Hematopoietic multipotent progenitor cell treated with erythropoietin and hydrocortisone succinate and interleukin-3 and kit ligand, for 15 days (in vitro differentiated cells): ENCODE data around the gene SMARCA5.
A peak's percentile ranks its signal among the peaks of the same experiment; 100 is the strongest.

Source experiments
- DNase-seq: peaks from one replicate; pipeline ENCODE4 v3.0.0-alpha.2; 2015; ENCODE audit warnings: low spot score

SMARCA5 gene

DNA sequence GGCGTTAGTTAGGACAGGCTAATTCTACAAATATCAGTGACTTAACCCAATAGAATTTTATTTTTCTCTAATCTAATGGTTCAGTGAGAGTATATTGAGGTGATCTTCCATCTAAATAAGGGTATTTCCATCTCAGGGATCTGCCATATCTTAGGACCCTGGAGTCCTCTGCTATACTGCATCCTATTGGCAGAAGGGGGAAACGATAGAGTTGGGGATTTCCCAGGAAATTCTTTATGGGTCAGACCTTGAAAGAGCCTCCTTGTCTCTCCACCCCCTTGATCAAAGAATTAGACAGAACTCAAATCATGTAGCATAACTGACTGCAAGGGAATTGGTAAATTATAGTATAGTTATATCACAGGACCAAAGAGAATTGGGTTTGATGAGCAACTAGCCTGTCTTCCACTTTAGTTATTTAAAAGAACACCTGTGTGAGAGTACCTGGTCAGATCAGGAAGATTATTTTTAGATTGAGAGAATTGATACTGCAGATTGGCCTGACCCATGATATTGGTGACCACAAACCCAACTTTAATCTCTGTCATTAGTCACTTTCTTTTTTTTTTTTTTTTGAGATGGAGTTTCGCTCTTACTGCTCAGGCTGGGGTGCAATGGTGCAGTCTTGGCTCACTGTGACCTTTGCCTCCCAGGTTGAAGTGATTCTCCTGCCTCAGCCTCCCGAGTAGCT lies 25.6 kb downstream of the SMARCA5 start:
- DNase-seq = no peak

DNA sequence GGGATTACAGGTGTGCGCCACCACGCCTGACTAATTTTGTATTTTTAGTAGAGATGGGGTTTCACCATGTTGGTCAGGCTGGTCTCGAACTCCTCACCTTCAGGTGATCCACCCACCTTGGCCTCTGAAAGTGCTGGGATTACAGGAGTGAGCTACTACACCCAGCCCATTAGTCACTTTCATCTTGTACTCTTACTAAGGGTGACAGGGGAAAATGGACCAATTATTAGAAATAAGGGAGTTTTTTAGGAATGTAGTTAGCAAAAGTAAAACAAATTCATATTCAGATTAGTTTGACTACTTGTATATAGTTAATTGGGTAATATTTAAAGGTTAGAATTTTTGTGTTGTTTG lies 26.1 kb downstream of the SMARCA5 start:
- DNase-seq = no peak

DNA sequence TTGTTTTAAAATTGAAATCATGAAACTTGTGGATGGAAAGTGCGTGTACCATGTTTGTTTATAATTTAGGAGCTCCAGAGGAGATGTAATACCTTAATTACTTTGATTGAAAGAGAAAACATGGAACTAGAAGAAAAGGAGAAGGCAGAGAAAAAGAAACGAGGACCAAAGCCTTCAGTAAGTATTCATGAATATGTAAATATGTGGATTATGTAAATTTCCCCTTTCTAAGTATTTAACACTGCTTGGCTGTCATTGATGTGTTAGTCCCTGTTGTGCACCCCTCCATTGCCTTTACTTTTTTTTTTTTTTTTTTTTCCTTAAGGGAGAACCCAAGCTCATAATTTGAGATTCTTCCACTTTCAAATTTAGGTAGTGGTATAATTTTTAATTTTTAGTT lies 36.4 kb downstream of the SMARCA5 start:
- no peak for DNase-seq

DNA sequence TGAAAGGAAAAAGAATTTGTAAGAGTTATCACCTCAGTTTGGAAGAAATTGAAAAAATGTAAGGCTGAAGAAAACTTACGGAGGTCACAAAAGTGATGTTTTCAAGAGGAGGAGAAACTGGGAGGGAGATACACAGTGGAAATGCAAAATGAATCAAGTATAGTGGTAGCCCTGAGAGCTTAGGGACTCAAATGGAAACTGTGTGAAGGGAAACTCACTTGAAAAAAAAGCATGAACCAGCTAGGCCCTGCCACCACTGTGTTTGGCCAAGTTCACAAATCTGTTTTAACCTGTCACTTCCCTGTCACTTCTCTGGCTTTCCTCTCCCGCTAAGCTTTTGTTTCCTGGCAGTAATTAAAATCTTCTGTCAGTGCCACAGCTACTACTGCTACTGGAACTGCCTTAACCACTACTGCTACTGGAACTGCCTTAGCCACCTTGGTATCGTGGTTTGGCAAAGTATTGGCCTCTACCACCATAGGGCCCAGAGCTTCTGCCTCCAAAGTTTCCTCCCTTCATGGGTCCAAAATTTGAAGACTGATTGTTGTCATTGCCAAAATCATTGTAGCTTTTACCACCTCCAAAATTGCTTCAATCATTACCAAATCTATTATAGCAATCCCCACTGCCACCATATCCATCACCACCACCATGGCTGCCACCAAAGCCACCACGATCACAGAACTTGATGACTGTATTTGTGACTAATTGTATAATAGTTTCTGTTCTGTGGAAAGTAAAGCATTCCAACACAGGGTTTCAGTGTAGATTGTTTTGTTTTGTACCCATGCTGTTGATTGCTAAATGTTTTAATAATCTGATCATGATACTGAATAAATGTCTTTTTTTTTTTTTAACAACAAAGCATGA lies 41.5 kb downstream of the SMARCA5 start:
- DNase-seq = no peak

DNA sequence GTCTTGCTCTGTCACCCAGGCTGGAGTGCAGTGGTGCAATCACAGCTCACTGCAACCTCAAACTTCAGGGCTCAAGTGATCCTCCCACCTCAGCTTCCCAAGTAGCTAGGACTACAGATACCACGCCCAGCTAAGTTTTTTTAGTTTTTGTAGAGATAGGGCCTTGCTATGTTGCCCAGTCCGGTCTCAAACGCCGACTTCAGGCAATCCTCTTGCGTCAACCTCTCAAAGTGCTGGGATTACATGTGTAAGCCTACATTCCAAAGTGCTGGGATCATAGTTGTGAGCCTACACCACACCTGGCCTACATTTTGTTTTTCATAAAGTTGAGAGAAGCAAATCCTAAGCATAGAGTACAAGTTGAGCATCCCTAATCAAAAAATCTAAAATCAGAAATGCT lies 42.2 kb downstream of the SMARCA5 start:
- DNase-seq = no peak

DNA sequence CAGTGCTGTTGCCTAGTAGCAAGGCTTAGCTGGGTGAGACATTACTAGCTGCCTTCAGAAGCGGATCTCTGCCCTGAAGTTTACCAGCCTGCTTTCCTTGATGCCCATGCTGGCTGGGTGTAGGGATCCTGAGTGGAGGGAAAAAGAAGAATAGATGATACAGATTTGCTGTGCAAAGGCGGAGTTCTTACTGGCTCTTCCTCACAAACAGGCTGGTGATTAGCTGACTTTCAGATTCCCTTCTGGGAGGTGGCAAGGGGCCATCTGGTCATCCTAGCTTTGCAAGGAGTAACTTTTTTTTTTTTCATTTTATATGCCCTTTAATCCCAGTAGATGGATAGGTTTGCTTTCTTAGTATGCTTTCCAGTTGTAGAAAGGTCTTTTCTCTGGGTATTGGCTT lies 44.8 kb downstream of the SMARCA5 start:
- no peak for DNase-seq

DNA sequence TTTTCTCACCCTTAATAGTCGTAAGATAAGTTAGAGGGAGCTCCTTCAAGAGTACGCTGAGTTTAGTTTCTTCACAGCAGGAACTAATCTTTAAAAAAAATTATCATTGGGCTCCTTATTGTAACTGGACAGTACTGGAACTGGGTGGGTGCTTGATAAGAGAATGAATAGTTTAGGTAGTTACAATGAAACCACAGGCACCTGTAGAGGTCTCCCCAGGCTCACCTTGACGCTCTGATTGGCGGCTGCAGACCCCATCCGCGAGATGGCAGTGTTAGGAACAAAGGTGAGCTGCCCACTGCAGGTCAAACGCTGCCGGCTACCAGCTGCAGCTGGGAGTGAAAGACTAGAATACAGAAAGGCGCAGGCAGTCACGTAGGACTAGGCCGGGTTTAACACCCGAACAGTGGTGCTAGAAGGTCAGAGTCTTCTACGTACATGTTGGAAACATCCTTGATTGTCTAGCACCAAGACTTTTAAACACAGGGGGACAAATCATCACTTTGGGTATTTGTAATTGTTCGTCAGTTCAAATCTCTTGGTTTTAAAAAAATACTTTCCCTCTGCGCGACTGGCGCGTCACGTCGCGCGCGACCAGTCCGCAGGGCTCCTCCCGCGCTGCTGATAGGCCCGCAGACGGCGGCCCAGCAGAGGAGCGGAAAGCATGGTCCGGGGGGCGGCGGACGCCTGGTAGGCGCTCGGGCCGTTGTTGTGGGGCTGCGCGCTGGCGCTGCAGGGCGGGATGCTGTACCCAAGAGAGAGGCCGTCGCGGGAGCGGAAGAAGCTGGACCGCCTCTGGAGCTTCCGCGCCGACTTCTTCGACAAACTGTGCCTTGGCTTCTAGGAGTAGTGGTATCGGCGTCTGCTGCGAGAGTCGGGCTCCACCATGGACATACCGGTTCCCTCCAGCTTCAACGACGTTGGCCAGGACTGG lies 45.6 kb downstream of the SMARCA5 start:
- DNase-seq = peak; percentile 61

DNA sequence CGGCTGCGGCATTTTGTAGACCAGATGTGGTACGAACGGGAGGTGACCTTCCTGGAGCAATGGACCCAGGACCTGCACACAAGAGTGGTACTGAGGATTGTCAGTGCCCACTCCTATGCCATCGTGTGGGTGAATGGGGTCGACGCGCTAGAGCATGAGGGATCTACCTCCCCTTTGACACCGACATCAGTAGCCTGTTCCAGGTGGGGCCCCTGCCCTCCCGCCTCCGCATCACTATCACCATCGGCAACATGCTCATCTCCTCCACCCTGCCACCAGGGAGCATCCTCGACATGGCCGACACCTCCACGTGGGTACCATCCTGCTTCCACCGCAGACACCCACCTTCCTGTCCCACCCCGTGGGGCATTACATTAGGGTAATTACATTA lies 46.2 kb downstream of the SMARCA5 start:
- no peak for DNase-seq

DNA sequence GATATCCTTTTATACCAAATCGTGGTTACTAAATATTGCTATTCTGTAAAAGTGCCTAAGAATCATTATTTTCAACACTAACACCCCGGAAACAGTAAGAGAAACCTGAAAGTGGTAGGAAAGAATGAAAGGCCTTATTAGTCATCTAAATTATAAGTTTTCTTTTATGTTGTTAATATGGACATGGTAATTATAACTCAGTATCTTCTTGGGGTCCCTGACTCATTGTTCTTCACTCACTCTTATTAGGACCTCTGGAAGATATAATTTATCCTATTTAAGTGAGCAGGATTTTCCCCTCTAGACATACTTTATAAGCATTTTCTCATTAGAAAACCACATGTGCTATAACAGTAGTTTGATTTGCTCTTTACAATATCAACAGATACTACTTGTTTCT lies 51.0 kb downstream of the SMARCA5 start:
- no peak for DNase-seq

DNA sequence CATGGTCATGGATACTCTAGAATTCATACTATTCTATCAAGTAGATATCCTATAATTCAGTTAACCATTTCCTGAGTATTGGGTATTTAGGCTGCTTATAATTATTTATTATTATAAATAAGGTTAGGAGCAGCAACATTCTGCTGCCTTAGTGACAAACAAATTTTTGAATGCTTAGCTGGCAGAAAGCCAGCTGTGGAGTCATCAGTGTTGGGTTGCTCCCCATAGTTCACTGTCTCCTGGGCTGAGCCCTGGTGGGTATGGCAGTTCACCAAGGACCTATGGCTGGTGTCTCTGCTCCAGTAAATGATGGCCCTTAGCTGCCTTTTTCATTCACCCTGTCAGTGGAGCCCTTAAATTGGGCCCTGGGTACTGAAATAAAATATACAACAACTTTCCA lies 61.8 kb downstream of the SMARCA5 start:
- DNase-seq = peak; percentile 57

DNA sequence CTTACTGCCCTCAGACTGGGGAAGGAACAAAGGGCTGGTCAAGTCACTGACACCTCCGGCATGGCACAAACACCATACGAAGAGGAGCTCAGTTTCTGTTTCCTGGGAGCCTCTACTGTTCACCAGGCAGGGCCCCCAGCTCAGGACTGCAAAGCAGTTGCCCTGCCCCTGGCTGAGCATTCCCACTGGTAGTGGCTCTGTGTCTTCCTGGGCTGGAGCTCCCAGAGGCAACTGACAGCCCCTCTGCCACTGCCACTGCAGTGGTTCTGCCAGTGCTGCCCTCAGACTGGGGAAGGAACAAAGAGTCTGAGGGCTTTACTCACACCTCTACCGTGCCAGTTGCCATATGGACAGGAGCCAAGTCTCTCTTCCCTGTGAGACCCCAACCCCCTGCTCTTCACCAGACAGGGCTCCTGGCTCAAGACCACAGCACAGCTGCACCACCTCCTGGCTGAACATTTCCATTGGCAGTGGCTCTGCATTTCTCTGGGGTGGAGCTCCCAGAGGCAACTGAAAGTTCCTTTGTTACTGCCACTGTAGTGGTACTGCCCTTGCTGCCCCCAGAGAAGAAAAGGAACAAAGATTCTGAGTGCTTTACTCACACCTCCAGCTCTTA lies 67.9 kb downstream of the SMARCA5 start:
- DNase-seq = no peak

DNA sequence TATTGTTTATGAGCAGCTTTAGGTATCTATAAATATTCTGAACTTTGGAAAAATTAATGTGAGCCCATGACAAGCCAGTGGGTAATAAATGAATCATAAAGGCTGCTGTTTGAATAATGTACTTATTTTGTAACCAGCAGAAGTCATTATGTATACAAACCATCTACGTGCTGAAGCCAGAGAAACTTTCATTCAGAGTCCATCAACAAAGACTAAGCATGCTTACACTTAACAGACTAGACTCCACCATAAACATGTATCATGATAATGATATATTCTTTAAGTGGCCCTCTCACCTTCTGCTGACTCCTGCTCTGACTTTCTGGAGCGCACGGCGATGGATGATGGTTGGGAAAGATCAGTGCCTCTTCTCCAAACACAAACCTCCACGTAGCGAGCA lies 72.0 kb downstream of the SMARCA5 start:
- no peak for DNase-seq

DNA sequence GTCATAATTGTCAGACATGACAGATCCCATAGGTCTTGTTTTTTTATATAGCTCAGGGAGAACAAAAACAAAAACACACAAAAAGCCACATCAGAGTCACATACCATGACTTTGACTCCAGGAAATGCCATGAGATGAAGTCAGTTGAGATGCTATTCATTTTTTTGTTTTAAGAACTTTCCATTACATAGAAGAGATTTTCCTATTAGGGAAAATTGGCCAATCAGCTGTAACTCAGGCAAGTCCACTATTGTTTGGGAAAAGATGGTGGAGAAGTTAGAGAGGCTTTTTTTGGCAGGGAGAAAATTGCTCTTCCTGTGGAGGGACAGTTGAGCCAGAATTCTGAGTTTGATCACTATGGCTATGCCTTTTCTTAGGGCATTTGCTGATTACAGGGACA lies 72.6 kb downstream of the SMARCA5 start:
- no peak for DNase-seq

DNA sequence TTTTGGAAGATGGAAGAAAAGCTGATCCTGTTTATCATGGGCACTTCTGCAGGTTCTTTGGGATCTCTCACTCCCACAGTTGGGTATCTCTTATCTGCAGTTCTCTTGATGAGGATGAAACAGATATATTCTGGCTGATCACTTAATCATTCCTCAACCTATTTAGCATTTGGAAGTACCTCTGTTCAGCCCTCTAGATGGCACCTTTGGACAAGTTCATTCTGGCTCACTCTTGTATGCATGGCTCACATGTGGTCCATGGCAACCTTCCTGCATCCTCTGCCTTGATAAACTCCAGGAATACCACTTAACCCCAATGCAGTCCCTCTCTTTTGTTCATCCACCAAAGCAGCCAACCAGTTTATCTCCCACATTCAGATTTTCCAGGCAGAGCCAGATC lies 74.2 kb downstream of the SMARCA5 start:
- no peak for DNase-seq

DNA sequence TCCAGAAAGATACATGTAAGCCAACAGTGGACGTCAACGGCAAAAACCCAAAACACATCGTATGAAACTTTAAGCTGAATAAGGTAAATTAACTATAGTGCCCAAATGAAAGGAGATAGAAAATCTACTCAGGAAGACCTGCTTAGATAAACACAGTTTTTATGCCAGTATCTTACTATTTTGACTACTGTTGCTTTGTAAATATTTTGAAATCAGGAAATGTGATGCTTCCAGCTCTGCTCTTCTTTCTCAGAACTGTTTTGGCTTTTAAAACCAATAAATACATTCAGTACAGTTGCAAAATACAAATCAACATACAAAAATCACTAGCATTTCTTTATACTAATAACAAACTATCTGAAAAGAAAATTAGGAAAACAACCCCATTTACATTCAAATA lies 83.8 kb downstream of the SMARCA5 start:
- no peak for DNase-seq

DNA sequence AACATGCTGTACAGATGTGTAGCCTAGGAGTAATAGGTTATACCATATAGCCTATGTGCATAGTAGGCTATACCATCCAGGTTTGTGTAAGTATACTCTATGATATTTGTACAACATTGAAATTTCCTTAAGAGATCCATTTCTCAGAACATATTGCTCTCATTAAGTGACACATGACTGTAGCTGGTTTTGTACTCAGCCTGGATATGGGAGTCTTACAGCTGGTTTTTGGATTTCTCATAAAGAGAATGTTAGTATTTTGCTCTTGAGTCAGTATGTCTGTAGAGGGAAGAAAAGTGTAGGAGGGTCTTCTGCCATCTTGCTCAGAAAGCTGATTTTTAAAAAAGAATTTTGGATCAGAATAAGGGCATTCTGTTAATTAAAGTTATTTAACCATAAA lies 85.3 kb downstream of the SMARCA5 start:
- DNase-seq = no peak

DNA sequence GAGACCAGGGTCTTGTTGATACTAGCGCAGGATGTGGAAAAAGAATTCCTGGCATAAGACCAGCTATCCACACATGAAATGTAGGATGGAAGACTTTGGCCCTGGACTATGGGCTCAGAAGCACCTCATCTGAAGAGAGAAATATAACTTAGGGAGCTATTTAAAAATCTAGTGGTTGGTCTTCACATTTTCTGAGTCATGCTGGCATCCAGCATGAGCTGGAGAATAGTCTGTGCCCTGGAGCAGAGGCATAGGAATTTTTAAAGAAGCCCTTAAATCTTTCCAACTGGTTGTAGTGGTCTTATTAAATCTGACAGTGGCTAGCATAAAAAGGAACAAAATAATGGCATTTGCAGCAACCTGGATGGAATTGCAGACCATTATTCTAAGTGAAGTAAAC lies 86.3 kb downstream of the SMARCA5 start:
- DNase-seq = no peak

DNA sequence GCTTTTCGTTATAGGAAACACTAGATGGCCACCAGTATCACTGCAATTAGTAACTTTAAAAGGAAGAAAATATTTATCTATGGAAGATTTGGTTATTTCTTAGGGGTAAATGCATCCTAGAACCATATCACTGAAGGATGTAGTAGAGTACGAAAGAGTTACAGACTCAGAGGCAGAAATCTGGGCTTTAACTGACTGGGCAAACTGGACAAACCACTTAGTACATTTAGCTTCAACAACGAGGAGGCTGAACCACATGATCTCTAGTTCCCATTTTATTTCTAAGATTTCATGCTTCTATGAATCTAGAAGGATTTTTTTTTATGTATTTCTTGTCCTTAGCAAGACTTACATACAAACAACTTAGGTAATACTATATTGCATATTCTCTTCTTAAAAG lies 93.0 kb downstream of the SMARCA5 start:
- no peak for DNase-seq
